DOHH2 (cell line): ENCODE measurements around the gene EIF4EBP3.

Experiments
- EZH2phosphoT487 ChIP-seq: fragments of 200-600 bp; sonication (generic); IDR thresholded peaks from 2 replicates; pipeline ENCODE4 v1.6.1; 2017; ENCODE audit warnings: borderline replicate concordance, mild to moderate bottlenecking, antibody characterized with exemption, low read length, moderate library complexity, mixed read lengths
- TF ChIP-seq, protein P1 (sequence below): fragments of 200-600 bp; sonication (generic); IDR thresholded peaks from one replicate; pipeline ENCODE4 v1.5.1; 2014; ENCODE audit warnings: antibody characterized with exemption, mild to moderate bottlenecking, low read depth, low read length; ENCODE audit not compliant: poor library complexity, severe bottlenecking

- TF ChIP-seq, protein P1, sequence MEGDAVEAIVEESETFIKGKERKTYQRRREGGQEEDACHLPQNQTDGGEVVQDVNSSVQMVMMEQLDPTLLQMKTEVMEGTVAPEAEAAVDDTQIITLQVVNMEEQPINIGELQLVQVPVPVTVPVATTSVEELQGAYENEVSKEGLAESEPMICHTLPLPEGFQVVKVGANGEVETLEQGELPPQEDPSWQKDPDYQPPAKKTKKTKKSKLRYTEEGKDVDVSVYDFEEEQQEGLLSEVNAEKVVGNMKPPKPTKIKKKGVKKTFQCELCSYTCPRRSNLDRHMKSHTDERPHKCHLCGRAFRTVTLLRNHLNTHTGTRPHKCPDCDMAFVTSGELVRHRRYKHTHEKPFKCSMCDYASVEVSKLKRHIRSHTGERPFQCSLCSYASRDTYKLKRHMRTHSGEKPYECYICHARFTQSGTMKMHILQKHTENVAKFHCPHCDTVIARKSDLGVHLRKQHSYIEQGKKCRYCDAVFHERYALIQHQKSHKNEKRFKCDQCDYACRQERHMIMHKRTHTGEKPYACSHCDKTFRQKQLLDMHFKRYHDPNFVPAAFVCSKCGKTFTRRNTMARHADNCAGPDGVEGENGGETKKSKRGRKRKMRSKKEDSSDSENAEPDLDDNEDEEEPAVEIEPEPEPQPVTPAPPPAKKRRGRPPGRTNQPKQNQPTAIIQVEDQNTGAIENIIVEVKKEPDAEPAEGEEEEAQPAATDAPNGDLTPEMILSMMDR, result no peak
- no peak for TF ChIP-seq EZH2phosphoT487
Measured at GRCh38 chr5:140567871-140568270, 20.4 kb downstream of the EIF4EBP3 start.
